ENCODE measurements around the gene ZRANB3.
"Not testable (repeated sequence)": the region's sequence is repeated elsewhere in the genome, so short reads cannot be mapped to it uniquely, and the experiment has no call there.

Gene ZRANB3

DNA sequence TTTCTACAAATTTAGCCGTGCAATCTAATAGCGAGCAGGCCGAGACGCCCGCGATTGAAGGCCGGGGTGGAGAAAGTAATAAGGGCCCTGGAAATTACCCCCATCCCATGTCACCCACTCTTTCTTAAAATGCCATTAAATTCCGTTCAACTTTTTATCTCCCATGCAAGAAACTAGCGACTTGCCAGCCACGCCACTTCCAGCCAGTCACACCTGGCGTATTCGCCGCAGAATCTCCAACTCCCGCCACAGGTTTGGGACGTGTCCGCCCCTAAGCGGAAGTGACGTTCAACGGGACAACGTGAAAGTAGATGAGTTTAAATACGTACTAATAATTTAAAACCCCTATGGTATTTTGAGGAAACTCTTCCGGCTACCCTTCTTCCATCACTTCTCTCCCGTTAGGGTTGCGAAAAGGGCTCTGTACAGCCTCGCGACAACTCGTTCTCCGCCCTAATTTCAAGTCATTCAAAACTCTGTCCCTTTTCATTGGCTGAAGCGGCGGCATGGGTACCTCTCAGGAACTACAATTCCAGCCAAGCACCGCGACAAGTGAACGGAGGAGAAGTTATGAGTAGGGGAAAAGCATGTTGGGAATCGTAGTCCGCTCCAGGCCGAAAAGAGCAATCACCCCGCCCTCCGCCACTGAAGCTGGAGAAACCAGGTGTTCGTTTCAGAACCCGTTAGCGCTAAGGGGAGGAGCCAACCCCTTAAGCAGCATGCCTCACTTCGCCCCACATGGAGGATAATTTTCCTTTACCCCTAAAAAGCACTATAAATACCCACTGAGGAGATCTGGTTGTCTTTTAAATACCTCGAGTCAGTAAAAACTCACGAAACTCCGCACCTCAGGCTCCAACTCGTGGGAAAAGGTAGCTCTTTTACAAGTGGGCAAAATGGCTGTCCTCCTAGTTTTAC, at the start of gene ZRANB3:
TSS of gene ZRANB3 (minus strand) at position 906 of the 918 bp plus-strand sequence.
- DNase-seq (ENCODE audit: low read depth), result peak; percentile 83

DNA sequence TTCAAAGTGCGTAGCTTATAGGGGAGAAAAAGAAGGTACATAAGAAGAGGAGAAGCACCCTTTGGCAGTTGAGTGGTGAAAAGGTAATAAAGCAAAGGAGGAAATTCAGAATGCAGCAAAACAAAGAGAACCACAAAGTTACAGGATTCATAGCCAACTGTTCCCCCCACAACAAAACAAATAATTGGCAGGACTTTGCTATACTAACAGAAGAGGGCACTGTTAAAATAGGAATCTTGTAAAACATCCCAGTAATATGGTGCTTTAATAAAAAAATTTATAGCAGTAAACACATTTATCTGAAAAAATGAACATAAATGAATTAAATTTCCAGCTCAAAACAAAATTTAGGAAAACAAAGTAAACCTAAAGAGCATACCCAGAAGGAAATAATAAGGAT, 42.6 kb upstream of the ZRANB3 start:
- DNase-seq (ENCODE audit: low read depth), result no peak

GRCh38 chr2:135570884-135571283, 39.9 kb upstream of the ZRANB3 start:
- DNase-seq (ENCODE audit: low read depth), result no peak

DNA sequence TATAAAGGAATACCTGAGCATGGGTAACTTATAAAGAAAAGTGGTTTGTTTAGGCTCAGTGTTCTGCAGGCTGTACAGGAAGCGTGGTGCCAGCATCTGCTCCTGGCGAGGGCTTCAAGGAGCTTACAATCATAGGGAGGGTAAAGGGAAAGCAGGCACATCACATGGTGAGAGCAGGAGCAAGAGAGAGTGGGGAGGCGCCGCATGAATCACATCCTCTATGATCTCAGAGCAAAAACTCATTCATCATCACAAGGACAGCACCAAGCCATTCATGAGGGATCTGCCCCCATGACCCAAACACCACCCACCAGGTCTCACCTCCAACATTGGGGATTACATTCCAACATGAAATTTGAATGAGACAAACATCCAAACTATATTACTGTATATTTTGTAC, 32.8 kb upstream of the ZRANB3 start:
- DNase-seq (ENCODE audit: low read depth), result no peak

DNA sequence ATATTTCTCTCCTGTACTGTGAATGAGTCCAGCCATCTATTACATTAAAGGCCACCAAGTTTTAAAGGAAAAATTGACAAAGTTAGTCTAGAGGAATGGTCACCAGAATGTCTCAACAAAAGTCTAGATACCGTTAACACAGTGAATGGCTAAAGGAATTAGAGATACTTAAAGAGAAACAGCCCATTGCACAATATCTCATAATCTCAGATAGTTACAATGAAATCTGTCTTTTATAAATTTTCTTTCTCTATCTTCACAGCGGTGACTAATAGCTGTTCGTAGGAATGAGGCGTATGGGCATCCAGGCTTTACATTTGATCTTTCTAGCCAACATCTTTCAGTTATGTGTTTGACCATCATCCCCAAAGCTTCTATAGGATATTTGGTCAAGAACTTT, 30.9 kb upstream of the ZRANB3 start:
- DNase-seq (ENCODE audit: low read depth), result no peak

DNA sequence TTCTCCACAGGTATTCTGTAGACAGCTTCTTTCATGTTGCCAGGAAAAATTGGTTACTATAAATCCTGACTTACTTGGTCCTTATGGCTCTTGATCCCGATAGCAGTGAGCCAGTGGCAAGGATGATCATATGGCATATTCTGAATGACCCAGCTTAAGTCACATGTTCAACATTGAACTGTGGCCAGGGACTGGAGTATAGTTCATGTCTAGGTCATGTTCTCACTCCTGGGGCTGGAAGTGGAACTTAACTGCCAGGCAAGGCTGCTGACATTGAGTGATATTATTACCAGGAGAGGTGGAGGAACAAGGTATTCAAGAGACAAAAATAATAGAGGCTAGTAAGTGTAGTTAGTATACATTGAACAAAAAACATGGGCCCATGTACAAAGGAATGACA, 26.5 kb upstream of the ZRANB3 start:
- no peak for DNase-seq (ENCODE audit: low read depth)

DNA sequence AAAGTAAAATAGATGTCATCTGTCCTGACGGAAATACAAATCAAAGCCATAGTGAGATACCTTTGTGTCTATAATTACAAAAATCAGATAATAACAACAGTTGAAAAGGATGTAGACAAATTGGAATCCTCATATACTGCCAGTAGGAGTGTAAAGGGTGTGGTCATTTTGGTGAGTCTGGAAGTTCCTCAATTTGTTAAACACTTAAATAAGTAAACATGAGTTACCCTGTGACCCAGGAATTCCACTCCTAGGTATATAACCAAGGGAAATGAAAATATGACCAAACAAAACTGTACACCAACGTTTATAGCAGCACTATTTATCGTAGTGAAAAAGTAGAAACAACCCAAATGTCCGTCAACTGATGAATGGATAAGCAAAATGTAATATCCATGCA, 24.3 kb upstream of the ZRANB3 start:
- DNase-seq (ENCODE audit: low read depth), result no peak

DNA sequence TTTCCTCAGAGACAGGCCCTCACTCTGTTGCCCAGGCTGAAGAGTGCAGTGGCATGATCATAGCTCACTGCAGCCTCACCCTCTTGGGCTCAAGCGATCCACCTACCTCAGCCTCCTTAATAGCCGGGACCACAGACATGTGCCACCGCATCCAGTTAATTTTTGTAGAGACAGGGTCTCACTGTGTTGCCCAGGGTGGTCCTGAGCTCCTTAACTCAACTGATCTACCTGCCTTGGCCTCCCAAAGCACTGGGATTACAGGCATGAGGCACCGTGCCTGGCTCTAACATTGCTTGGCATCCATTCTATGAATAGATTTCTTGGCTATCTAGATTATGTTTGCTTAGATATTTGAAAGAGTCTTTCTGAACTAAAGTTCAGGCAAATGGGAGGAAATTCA, 21.9 kb upstream of the ZRANB3 start:
- no peak for DNase-seq (ENCODE audit: low read depth)

DNA sequence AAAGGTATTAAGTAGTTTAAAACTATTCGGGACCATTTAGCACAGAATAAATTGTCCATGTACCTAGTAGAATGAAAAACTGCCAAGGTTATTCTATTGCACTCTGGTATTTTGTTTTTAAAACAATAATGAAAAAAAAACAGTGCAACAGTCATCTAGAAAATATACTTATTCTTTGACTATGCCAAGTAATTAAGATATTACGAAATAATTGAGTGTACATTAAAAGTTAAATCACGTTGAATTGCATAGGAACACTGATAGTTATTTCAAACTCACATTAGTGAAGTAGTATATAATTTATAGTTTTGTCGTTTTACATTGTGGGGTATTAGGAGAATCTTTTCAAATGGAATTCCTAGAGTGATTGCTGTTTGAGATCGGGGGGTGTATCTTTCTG, 20.3 kb upstream of the ZRANB3 start:
- DNase-seq (ENCODE audit: low read depth), result no peak

GRCh38 chr2:135547311-135547710, 16.3 kb upstream of the ZRANB3 start:
- DNase-seq (ENCODE audit: low read depth), result no peak

GRCh38 chr2:135546436-135546835, 15.4 kb upstream of the ZRANB3 start:
- DNase-seq (ENCODE audit: low read depth), result no peak

DNA sequence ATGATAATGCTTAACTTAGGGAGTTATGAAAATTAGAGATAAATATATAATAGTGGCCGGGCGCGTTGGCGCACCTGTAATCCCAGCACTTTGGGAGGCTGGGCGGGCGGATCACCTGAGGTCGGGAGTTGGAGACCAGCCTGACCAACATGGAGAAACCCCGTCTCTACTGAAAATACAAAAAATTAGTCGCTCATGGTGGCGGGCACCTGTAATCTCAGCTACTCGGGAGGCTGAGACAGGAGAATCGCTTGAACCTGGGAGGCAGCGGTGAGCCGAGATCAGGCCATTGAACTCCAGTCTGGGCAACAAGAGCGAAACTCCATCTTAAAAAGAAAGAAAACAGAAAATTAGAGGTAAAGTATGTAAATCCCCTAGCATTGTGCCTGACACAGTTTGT, 2.5 kb upstream of the ZRANB3 start:
- DNase-seq (ENCODE audit: low read depth), result not testable (repeated sequence)

DNA sequence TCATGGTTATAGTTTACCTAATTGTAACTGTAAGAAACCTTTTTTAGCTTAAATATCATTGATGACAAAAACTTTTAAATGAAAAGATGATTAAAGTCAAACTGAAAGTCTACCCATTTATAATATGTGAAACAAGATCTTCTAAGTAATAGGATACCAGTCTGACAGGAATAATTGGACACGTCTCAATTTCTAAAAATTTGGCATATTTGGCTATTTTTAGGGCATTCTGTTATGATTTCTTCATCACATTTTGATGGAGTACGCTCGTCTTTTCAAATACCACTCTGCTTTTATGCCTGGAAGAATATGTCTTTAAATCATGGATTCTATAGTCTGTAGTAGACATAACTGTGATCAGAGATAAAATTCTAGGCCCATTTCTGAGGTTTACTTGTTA, 1.6 kb upstream of the ZRANB3 start:
- no peak for DNase-seq (ENCODE audit: low read depth)

DNA sequence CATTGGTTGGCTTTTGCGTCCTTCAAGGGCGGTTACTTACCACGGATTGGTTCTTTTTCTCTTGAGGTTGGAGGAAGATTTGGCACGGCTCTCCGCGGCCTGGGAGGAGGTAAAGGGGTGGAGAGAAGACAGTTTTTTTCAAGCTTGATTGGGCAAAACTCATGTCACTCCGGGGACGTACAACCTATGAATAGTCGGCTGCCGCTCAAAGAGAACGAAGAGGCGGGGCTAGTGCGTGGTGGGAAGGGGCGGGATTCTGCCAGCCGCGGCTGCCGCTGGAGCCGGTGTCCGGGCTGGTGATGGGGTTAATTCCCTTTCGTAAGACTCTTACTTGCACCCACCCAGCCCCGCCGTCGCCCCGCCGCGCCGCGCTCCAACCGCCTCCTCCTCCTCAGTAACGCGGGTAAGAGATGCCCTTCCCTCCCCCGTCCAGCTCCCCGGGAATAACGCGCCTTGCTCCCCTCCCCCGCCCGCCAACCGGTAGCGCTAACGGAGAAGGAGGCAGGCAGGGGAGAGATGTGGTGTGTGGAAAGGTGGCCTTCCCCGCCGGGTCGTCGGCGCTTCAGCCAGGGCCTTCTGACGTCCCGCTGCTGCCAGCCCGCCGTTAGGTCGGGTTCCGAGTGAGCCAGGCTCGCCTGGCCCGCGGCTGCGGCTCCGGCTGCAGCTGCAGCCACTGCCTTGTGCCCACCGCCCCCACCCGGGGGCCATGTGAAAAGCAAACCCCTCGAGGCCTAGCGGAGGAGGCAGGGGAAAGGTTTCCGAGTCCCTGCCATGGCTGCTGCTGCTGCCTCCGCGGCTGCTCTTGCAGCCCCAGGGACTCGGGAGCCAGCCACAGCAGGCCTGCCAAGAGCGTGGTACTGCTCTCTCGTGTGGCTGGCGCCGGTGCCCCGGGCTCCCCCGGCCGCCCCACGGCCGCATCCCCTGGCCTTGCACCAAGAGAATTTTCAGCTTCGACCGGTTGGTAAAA, 496 bp upstream of the ZRANB3 start, which contains the start of gene R3HDM1:
TSS of gene R3HDM1 (plus strand) at position 254 of the 967 bp plus-strand sequence. CDS start 73,362 bp downstream, outside the sequence.
- peak; percentile 85 for DNase-seq (ENCODE audit: low read depth)

DNA sequence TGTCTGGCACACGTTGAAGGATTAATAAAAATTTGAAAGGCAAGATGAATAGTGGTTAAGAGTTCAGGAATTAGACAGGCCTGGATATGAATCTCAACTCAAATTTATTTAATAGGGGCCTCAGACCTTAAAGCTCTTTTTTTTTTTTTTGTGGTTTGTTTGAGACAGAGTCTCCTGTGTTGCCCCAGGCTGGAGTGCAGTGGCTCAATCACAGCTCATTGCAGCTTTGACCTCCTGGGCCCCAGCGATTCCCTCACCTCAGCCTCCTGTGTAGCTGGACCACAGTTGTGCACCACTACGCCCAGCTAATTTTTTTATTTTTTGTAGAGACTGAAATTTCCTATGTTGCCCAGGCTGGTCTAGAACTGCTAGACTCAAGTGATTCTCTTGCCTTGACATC, 3.0 kb downstream of the ZRANB3 start:
- DNase-seq (ENCODE audit: low read depth), result no peak

- DNase-seq (ENCODE audit: low read depth), result no peak
Measured at GRCh38 chr2:135525786-135526185, 5.2 kb downstream of the ZRANB3 start.

- DNase-seq (ENCODE audit: low read depth), result no peak
Measured at GRCh38 chr2:135512099-135512498, 18.9 kb downstream of the ZRANB3 start.

DNA sequence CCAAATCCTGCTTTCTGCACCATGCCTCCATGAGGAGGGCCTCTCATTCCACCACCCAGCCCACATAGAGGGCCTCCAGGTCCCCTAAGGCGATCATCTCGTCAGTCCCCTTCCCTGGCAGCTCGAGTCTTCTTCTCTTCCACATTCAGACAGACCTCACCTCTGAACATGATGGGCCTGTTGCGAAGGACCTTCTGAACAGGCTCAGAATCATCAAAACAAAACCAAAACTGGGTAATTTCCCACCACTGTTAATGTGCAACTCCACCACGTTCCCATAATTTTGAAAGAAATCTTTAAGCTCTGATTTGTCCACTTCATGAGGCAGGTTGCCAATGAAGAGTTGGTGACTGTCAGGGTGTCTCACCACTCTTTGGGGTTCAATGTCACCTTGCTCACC, 20.4 kb downstream of the ZRANB3 start:
- no peak for DNase-seq (ENCODE audit: low read depth)

DNA sequence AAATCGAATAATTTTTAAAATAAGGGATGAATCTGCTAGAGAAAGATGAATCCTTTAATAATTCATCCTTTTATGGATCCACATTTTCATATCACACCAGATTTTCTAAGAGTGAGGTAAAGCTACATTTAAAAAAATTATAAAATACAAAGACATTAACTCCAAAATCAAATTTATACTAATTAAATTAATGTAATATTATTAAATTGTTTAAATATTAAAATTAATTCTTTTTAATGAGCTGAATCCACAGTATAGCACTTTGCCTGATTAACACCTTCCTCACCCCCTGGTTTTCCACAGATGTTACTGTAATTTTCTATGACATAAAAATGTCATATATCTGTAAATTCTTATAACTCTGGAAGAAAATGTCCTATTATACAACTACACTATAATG, 26.2 kb downstream of the ZRANB3 start:
- no peak for DNase-seq (ENCODE audit: low read depth)

DNA sequence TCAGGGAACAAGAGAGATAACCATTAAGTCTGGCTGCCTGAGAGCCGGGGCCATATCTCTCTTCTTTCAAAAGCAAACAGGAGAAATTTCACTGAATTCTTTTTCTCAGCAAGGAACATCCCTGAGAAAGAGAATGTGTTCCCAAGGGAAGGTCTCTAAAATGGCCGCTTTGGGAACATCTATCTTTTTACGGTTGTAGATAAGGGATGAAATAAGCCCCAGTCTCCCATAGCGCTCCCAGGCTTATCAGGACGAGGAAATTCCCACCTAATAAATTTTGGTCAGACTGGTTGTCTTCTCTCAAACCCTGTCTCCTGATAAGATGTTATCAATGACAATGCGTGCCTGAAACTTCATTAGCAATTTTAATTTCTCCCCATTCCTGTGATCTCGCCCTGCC, 32.4 kb downstream of the ZRANB3 start:
- DNase-seq (ENCODE audit: low read depth), result not testable (repeated sequence)

DNA sequence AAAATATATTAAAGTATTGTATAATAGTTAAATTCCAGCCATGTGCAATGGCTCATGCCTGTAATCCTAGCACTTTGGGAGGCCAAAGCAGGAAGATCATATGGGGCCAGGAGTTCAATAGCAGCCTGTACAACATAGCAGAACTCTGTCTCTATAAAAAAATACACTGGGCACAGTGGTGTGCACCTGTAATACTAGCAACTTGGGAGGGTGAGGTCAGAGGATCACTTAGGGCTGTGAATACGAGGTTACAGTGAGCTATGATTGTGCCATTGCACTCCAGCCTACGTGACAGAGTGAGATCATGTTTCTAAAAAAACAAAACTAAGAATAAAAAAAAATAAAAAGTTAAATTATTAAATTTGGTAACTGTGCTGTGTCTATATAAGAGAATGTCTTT, 36.1 kb downstream of the ZRANB3 start:
- DNase-seq (ENCODE audit: low read depth), result no peak

DNA sequence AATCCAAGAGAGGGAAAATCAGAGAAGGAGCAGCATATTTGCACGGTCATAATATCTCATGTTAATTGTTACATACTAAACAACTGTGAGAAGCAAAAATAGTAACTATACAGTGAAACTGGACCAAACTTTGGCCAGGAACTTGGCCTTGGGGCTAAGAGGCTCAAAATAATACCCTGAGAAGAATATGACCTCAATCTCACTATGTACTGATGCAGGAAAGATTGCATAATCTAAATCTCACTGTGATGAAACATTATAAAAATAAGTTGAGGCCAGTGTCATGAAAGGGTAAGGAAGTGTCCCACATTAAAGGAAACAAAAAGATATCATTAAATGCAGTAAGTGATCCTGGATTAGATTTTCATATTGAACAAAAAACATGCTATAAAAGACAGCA, 36.5 kb downstream of the ZRANB3 start:
- no peak for DNase-seq (ENCODE audit: low read depth)

DNA sequence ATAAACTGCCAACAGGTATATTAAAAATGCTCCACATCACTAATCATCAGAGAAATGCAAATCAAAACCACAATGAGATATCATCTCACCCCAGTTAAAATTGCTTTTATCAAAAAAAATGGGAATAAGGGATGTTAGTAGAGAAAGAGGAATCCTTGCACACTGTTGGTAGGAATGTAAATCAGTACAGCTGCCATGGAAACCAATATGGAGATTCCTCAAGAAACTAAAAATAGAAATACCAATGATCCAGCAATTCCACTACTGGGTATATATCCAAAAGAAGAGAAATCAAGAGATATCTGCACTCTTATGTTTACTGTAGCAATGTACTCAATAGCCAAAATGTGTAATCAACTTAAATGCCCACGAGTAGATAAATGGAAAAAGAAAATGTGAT, 40.6 kb downstream of the ZRANB3 start:
- no peak for DNase-seq (ENCODE audit: low read depth)
